ENCODE measurements around the gene SGCG. TPM values are rescaled to one million over a fixed set of nuclear protein-coding genes. Genes with fewer than 3 reads are reported as not detected.
A peak's percentile ranks its signal among the peaks of the same experiment; 100 is the strongest.

The SGCG gene
- total RNA-seq, 1 experiment from 2014 or later, result not detected

GRCh38 chr13:23159760-23160637, 20.8 kb upstream of the SGCG start:
- Mint-ChIP-seq H3K4me1 (peaks cover 7 to 8% of the 10 kb centered on the region in 2 experiments), H3K9me3 (peaks cover 0 to 2% of the 10 kb centered on the region in 2 experiments; a peak in 3 of 5 replicates), H3K4me3 (peak overlapping the region; percentile 91 to 97), H3K27me3 (ENCODE audit: low read depth) (peaks cover 32% of the 10 kb centered on the region), H3K27ac (peak overlapping the region in 1 of 3 experiments; percentile 40; a peak in 1 of 7 replicates), H3K36me3 (ENCODE audit: insufficient read depth in 1 of 3, low read depth in 3 of 3) (no peaks in the 10 kb centered on the region; a peak in 3 of 7 replicates)
- Histone ChIP-seq H2BK15ac (ENCODE audit: low read depth, low read length) (no peak overlapping the region), H3K9me3 (ENCODE audit: control insufficient read depth, low read depth, low read length) (no peaks in the 10 kb centered on the region), H3K14ac (ENCODE audit: insufficient read depth, low read length) (no peak overlapping the region; the same call in 1 of the 2 replicates), H3K56ac (ENCODE audit: insufficient read length, low read depth, low read length) (no peak overlapping the region), H2BK120ac (ENCODE audit: low read depth, low read length, poor library complexity, severe bottlenecking) (no peak overlapping the region), H2BK12ac (ENCODE audit: insufficient read length, low read depth, low read length) (no peak overlapping the region), H3K9ac (ENCODE audit: extremely low read depth, insufficient read length, low read length) (peak overlapping the region; percentile 19), H3T11ph (ENCODE audit: low read length) (no peak overlapping the region), H3K27me3 (ENCODE audit: insufficient read depth, low read length) (peaks cover 8% of the 10 kb centered on the region; the same call in 1 of the 2 replicates), H3K79me2 (ENCODE audit: insufficient read depth, low read length) (no peaks in the 10 kb centered on the region), H3K4me1 (ENCODE audit: insufficient read depth, low read length) (no peaks in the 10 kb centered on the region), H4K91ac (ENCODE audit: insufficient read length, low read depth, low read length) (no peak overlapping the region), H3K18ac (ENCODE audit: insufficient read length, low read depth, low read length) (no peak overlapping the region), H2BK20ac (ENCODE audit: low read depth, low read length, poor library complexity, severe bottlenecking) (no peak overlapping the region), H2AFZ (ENCODE audit: low read length) (peak overlapping the region; percentile 71), H3K4ac (ENCODE audit: low read depth, low read length) (no peak overlapping the region), H4K5ac (ENCODE audit: insufficient read length, low read depth, low read length) (no peak overlapping the region), H3K23ac (ENCODE audit: insufficient read length, low read depth, low read length) (no peak overlapping the region), H4K20me1 (ENCODE audit: control insufficient read depth, insufficient read depth, insufficient read length) (no peaks in the 10 kb centered on the region), H3K4me2 (ENCODE audit: insufficient read depth, insufficient read length, low read length) (peak overlapping the region; percentile 94), H2BK5ac (ENCODE audit: insufficient read length, low read length) (no peak overlapping the region), H4K8ac (replicated peaks; ENCODE audit: insufficient read length, low read depth, low read length) (no peak overlapping the region), H2AK5ac (ENCODE audit: insufficient read length, low read length) (no peak overlapping the region), H3K79me1 (ENCODE audit: insufficient read depth, low read depth, low read length, poor library complexity, severe bottlenecking) (no peaks in the 10 kb centered on the region), H3K27ac (ENCODE audit: insufficient read length, low read depth, low read length) (no peak overlapping the region), H3K23me2 (ENCODE audit: insufficient read length, low read depth, low read length, poor library complexity, severe bottlenecking) (peaks cover 4% of the 10 kb centered on the region)
- TF ChIP-seq CTCF (conservative IDR thresholded peaks at IDR 0.05), result no peak
- no CpG with 5 or more reads among the region's 79 CpGs for WGBS (ENCODE audit: extremely low coverage, insufficient read length, low lambda C conversion rate)
- DNase-seq, result peak; percentile 53

All from H9 (cell line).